ENCODE measurements around the gene DKK3.

The DKK3 gene

GRCh38 chr11:11998091-11998781 lies 10.2 kb downstream of the DKK3 start:
- DNase-seq (ENCODE audit: low spot score), result no peak
- no peak overlapping the region for H3K4me3 ChIP-seq (ENCODE audit: severe bottlenecking)
- peak; percentile 85 for ATAC-seq (ENCODE audit: low read depth)
- H3K27me3 ChIP-seq (ENCODE audit: insufficient read depth, poor library complexity, severe bottlenecking), result no peaks in the 10 kb centered on the region
- peaks cover 16% of the 10 kb centered on the region for H3K4me1 ChIP-seq (ENCODE audit: insufficient read depth, poor library complexity, severe bottlenecking)
- no peaks in the 10 kb centered on the region for H3K9me3 ChIP-seq (ENCODE audit: severe bottlenecking)
- TF ChIP-seq CTCF (IDR thresholded peaks at IDR 0.05; ENCODE audit: poor library complexity, severe bottlenecking), result no peak
- peak overlapping the region; percentile 72 for H3K27ac ChIP-seq (ENCODE audit: poor library complexity, severe bottlenecking)
- peaks cover 62% of the 10 kb centered on the region for H3K36me3 ChIP-seq (ENCODE audit: low read depth)

GRCh38 chr11:11997049-11997322 lies 11.4 kb downstream of the DKK3 start:
- no peak for ATAC-seq (ENCODE audit: low read depth)
- no peak for TF ChIP-seq CTCF (IDR thresholded peaks at IDR 0.05; ENCODE audit: poor library complexity, severe bottlenecking)
- Histone ChIP-seq H3K4me3 (ENCODE audit: severe bottlenecking) (no peak overlapping the region), H3K27ac (ENCODE audit: poor library complexity, severe bottlenecking) (peak overlapping the region; percentile 72), H3K9me3 (ENCODE audit: severe bottlenecking) (no peaks in the 10 kb centered on the region), H3K36me3 (ENCODE audit: low read depth) (peaks cover 65% of the 10 kb centered on the region), H3K4me1 (ENCODE audit: insufficient read depth, poor library complexity, severe bottlenecking) (peaks cover 29% of the 10 kb centered on the region), H3K27me3 (ENCODE audit: insufficient read depth, poor library complexity, severe bottlenecking) (no peaks in the 10 kb centered on the region)
- no peak for DNase-seq (ENCODE audit: low spot score)

- no peak for ATAC-seq (ENCODE audit: low read depth)
- Histone ChIP-seq H3K36me3 (ENCODE audit: low read depth) (peaks cover 63% of the 10 kb centered on the region), H3K27me3 (ENCODE audit: insufficient read depth, poor library complexity, severe bottlenecking) (no peaks in the 10 kb centered on the region), H3K9me3 (ENCODE audit: severe bottlenecking) (no peaks in the 10 kb centered on the region), H3K4me1 (ENCODE audit: insufficient read depth, poor library complexity, severe bottlenecking) (peaks cover 34% of the 10 kb centered on the region), H3K4me3 (ENCODE audit: severe bottlenecking) (no peak overlapping the region), H3K27ac (ENCODE audit: poor library complexity, severe bottlenecking) (peak overlapping the region; percentile 72)
- DNase-seq (ENCODE audit: low spot score), result no peak
- TF ChIP-seq CTCF (IDR thresholded peaks at IDR 0.05; ENCODE audit: poor library complexity, severe bottlenecking), result no peak
These were observed 11.9 kb downstream of the DKK3 start for GRCh38 chr11:11996321-11997048.

- peak overlapping the region; percentile 72 for H3K27ac ChIP-seq (ENCODE audit: poor library complexity, severe bottlenecking)
- peaks cover 60% of the 10 kb centered on the region for H3K36me3 ChIP-seq (ENCODE audit: low read depth)
- H3K9me3 ChIP-seq (ENCODE audit: severe bottlenecking), result no peaks in the 10 kb centered on the region
- no peak for TF ChIP-seq CTCF (IDR thresholded peaks at IDR 0.05; ENCODE audit: poor library complexity, severe bottlenecking)
- H3K4me3 ChIP-seq (ENCODE audit: severe bottlenecking), result no peak overlapping the region
- H3K4me1 ChIP-seq (ENCODE audit: insufficient read depth, poor library complexity, severe bottlenecking), result peaks cover 34% of the 10 kb centered on the region
- DNase-seq (ENCODE audit: low spot score), result no peak
- no peaks in the 10 kb centered on the region for H3K27me3 ChIP-seq (ENCODE audit: insufficient read depth, poor library complexity, severe bottlenecking)
- ATAC-seq (ENCODE audit: low read depth), result no peak
These were observed 12.8 kb downstream of the DKK3 start for GRCh38 chr11:11995601-11996000.

- TF ChIP-seq CTCF (IDR thresholded peaks at IDR 0.05; ENCODE audit: poor library complexity, severe bottlenecking), result no peak
- no peaks in the 10 kb centered on the region for H3K27me3 ChIP-seq (ENCODE audit: insufficient read depth, poor library complexity, severe bottlenecking)
- H3K9me3 ChIP-seq (ENCODE audit: severe bottlenecking), result no peaks in the 10 kb centered on the region
- peak; percentile 93 for ATAC-seq (ENCODE audit: low read depth)
- H3K36me3 ChIP-seq (ENCODE audit: low read depth), result peaks cover 66% of the 10 kb centered on the region
- H3K27ac ChIP-seq (ENCODE audit: poor library complexity, severe bottlenecking), result peak overlapping the region; percentile 72
- peaks cover 34% of the 10 kb centered on the region for H3K4me1 ChIP-seq (ENCODE audit: insufficient read depth, poor library complexity, severe bottlenecking)
- DNase-seq (ENCODE audit: low spot score), result peak; percentile 85
- no peak overlapping the region for H3K4me3 ChIP-seq (ENCODE audit: severe bottlenecking)
These were observed 14.6 kb downstream of the DKK3 start for GRCh38 chr11:11993839-11994238.

All from RWPE2 (cell line).